ENCODE results near the gene MYO5C.

MYO5C gene, protein sequence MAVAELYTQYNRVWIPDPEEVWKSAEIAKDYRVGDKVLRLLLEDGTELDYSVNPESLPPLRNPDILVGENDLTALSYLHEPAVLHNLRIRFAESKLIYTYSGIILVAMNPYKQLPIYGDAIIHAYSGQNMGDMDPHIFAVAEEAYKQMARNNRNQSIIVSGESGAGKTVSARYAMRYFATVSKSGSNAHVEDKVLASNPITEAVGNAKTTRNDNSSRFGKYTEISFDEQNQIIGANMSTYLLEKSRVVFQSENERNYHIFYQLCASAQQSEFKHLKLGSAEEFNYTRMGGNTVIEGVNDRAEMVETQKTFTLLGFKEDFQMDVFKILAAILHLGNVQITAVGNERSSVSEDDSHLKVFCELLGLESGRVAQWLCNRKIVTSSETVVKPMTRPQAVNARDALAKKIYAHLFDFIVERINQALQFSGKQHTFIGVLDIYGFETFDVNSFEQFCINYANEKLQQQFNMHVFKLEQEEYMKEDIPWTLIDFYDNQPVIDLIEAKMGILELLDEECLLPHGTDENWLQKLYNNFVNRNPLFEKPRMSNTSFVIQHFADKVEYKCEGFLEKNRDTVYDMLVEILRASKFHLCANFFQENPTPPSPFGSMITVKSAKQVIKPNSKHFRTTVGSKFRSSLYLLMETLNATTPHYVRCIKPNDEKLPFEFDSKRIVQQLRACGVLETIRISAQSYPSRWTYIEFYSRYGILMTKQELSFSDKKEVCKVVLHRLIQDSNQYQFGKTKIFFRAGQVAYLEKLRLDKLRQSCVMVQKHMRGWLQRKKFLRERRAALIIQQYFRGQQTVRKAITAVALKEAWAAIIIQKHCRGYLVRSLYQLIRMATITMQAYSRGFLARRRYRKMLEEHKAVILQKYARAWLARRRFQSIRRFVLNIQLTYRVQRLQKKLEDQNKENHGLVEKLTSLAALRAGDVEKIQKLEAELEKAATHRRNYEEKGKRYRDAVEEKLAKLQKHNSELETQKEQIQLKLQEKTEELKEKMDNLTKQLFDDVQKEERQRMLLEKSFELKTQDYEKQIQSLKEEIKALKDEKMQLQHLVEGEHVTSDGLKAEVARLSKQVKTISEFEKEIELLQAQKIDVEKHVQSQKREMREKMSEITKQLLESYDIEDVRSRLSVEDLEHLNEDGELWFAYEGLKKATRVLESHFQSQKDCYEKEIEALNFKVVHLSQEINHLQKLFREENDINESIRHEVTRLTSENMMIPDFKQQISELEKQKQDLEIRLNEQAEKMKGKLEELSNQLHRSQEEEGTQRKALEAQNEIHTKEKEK (N-terminal part only)

DNA sequence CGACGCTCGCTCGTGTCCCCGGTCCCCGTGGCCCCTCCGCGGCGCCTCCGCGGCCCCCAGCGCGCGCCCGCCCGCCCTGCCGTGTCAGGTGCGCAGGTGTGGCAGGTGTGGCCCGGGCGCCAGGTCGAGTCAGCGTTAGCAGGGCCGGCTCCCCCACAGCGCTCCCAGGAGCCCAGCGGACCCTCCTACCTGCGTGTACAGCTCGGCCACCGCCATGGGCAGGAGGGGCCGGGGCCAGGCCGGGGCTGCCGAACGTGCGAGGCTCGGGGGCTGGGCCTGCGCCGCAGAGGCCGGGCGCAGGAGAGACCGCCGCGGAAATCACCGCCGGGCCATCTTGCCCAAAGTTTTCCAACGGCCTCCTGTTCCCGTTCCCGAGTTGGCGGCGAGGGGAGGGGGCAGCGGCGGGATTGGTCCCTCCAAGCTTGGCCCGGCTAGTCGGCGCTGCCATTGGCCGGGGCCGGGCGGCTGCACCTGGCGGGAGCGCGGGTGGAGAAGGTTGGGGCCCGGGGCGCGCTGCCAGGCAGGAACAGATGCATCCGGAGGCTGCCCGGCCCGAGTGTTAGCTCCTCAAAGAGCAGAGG, at the start of gene MYO5C:
TSS of gene MYO5C (minus strand) at position 384 of the 581 bp plus-strand sequence. CDS start at position 216, 168 bp downstream.
- no peak for DNase-seq (ENCODE audit: low read depth, low spot score)
- H3K27ac ChIP-seq, result peak within 1 kb of the TSS; percentile 57

DNA sequence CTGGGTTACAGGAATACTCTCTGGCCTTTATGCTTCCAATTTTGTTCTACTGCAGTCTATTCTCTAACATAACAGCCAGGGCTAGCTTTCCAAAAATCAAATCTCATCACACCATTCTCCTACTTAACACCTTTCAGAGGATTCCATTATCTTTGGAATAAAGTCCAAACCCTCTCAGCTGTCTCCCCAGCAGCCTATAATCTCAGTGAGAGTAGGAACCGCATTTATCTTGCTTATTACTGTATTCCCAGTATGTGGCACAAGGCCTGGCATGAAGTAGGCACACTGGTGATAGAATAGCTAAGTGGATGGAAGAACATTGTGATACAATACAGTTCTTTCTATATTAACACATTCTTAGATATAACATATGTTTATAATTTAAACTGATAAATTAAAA, 49.0 kb upstream of the MYO5C start:
- no peak for DNase-seq (ENCODE audit: low read depth, low spot score)
- no peak overlapping the region for H3K27ac ChIP-seq

DNA sequence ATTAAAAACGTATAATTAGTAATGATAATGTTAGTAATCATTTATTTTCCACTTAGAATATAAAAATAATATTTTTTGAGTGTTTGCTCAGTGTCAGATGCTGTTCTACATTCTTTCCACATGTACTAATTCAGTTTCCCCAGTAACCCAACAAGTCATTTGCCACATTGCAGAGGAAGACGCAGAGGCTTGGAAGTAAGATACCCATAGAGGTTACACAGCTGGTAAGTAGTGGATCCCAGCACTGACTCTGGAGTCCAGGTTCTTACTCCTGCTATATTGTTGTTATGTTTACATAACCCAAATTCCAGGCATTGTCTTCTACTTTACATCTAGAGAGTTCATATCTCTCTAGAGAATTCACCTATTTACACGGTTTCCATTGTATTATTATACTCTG, 48.2 kb upstream of the MYO5C start:
- no peak for DNase-seq (ENCODE audit: low read depth, low spot score)
- no peak overlapping the region for H3K27ac ChIP-seq

DNA sequence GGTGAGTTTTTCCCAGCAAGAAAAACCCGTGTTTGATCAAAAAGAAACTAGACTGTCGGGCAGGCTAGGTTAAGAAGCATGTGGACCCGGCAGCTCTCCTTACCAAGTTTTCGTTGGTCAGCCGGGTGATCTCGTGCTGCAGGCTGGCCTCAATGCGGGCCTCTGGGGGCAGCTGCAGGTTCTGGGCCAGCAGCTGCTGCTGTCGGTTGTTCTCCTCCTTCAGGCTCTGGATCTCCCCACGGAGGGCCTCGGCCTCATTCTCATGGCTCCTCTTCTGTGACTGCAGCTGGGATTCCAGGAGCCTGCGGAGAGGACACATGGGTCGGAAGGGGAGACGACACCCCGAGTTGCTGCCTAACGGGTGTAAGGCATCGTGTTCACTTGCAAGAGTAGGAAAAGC, 44.5 kb upstream of the MYO5C start:
- H3K27ac ChIP-seq, result no peak overlapping the region
- DNase-seq (ENCODE audit: low read depth, low spot score), result no peak

DNA sequence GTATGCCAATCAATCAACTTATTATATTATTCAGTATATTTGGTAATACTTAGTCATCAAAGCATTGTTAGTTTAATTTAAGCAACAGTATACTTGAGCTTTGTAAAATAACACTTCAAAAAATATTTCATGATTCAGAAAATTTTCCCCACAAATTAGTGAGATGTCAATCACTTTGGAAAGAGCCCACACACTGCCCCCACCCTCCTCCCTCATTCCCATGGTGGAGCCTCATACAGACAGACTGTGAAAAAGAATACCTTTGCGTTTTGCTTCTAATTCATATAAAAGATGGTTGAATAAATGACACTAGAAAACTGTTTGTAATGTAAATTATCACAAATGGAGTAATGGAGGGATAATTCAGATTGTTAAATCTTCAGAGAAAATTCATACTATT, 43.3 kb upstream of the MYO5C start:
- peak overlapping the region; percentile 91 for H3K27ac ChIP-seq
- no peak for DNase-seq (ENCODE audit: low read depth, low spot score)

DNA sequence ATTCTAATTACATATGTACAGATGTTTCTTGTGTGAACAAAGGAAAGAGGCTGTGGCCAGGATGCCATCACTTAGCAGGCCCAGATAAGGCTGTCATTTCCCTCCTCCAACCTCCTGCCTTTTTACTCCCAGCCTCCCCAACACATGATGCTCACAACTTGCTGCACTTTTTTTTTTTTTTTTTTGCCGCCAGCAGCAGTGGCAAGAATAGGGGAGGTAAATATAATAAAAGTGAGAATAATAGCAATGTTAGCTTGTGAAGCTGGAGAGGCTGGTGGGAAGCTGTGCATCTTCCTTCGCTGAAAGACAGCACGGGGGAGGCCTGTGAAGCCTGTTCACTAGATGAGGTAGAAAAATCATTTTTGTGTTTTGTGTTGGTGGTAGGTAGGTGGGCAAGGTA, 42.5 kb upstream of the MYO5C start:
- DNase-seq (ENCODE audit: low read depth, low spot score), result no peak
- H3K27ac ChIP-seq, result peak overlapping the region; percentile 91

DNA sequence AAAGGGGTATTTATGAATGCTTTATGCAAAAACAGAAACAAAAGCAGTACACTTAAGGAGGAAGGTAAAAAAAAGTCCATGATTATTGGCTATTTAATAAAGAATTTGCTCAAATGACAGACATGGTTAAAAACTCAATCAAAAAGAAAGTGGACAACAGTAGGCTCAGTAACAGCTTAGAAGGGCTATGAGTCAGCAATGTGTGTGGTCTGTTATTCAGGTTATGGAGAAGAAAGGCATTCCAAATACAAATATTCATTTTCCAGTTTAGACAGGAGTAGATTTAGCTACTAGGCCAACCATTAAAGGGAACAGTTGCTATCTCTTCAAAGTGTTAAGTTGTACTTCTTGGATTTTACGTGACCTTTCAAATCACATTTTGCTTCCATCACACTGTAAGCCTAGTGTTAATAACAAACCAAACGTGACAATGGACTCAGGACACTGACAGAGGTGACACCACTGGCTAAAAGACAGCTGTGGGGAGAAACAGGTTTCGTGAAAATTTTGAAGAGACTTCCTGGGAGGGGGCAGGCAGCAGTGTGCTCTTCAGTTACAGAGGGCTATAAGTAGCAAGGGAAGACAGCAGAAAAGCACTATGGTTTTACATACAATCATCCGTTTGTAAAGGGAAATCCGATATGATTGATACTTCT, 41.7 kb upstream of the MYO5C start:
- no peak for DNase-seq (ENCODE audit: low read depth, low spot score)
- H3K27ac ChIP-seq, result peak overlapping the region; percentile 91

DNA sequence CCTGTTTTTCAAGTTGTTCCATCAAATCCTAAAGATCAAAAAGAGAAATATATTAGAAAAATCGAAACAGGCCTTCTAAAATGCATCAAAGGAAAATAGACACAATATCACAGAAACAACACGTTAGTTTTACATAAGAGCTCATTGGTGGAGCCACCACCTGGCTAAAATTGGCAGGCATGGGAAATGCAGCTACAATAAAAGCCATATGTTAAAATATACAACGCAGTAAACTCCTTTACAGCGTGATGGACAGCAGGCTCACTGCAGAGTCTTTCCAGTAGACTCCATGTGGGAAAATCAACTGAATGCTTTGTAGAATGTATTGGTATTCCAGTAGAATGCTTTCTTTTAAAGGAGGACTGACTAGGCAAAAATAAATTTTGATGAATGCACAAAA, 40.9 kb upstream of the MYO5C start:
- peak overlapping the region; percentile 91 for H3K27ac ChIP-seq
- no peak for DNase-seq (ENCODE audit: low read depth, low spot score)

DNA sequence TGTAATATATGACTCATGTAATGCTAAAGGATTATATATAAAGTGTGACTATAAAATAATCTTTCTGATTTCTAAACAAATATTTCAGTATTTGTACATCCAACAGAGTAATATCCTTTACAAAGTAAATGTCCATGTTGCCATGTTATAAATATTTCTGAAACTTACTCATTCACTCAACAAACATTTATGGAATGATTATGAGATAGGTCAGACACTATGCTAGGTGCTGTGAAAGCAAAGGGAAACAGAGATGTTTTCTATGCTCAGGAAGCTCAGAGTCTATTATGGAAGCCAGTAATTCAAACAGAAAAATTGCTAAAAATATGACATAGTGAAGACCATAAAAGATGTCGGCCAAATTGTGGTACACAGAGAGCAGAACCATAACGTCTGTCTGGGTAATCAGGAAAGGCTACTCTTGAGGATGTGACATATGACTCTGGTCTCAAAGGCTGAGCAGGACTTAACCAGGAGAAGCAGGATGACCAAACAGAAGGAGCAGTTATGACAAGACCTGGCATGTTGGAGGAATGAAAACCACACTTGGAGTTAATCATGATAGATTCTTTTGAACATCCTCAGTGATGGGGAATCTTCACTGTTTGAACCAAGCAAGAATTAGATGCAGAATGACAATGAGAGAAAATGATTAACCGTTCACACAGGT, 39.0 kb upstream of the MYO5C start:
- DNase-seq (ENCODE audit: low read depth, low spot score), result peak; percentile 59
- peak overlapping the region; percentile 91 for H3K27ac ChIP-seq

DNA sequence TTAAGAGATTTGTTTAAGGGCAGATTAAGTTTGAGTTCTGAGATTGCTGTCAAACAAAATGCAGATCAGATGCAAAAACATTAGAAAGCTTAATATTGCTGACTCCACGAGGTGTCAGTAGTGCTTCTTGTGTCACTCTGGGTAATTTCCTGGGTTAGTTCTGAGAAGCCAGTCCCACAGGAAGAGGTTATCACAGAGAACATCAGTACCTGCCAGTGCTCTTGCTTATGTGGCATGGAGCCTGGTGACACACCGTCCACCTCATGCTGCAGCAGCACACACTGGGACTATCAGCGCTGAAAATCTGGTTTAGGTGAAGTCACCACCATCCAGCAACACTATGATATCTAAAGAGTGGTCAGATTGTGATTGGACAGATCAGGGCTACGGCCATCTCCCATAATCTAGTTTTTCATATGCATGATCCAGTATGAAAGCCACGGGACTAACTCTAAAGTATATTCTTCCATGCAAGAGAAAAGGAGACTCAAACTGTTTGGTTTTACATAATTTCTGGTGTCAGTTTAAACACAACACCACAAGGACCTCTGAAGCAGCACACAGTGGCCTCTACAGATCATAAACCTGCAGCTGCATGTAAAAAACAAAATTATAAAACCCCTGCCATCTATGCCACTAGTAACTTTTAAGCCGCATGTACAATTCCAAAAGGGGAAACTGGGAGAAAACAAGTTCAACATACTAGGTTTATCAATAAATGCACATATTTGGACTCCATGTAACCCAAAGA, 36.1 kb upstream of the MYO5C start:
- peak; percentile 50 for DNase-seq (ENCODE audit: low read depth, low spot score)

DNA sequence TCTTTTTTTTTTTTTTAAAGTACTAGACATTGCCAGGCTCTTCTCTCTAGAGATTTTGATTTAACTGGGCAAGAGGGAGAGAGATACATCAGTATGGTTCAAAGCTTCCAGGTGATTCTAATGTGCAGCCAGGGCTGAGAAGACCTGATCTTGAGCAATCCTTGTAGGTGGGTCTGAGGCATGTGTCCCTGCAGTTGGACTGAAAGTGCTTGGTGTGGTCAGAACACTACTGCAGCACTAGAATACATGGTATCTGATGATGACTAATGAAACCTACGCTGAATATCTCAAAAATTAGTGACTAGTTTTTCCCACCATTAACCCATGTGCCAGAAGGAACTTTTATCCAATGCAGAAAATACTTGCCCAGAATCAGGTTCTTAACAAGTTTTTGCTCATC, 34.4 kb upstream of the MYO5C start:
- DNase-seq (ENCODE audit: low read depth, low spot score), result no peak
- no peak overlapping the region for H3K27ac ChIP-seq

More for the DNA sequence above, 36.1 kb upstream of the MYO5C start:
- H3K27ac ChIP-seq, result peak overlapping the region; percentile 91

DNA sequence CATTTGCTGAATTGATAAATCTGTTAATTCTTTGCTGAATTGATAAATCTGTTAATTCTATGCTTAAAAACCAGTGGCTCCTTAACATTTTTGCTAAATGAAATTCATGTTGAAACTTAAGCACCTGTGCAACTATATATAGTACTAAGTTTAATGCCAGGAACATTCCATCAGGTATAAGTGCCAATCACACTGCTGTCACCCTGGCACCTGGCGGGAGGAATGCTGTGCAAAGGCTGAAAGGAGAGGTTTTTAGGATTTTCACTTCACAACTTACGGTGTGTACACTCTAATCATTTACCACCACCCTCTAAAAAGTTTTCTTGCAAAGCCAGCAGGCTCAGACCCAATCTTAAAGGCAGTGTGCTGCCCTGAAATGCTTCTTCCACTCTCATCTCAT, 33.5 kb upstream of the MYO5C start:
- no peak overlapping the region for H3K27ac ChIP-seq
- no peak for DNase-seq (ENCODE audit: low read depth, low spot score)

DNA sequence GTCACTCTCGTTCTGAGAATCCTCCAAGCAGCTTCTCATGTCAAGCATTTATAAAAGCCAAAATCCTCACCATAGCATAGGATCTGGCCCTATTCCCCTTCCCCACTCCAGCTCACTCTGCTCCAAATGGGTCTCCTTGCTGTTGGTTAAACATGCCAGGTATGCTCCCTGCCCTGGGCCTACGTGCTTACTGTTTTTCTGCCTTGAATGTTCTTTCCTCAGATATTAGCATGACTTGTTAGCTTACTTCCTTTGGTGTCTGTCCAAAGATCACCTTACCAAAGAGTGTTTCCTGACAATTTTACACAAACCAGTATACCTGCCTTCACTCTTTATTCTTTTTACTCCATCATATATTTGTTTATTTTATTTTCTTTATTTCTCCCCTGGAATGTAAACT, 33.1 kb upstream of the MYO5C start:
- no peak for DNase-seq (ENCODE audit: low read depth, low spot score)
- H3K27ac ChIP-seq, result no peak overlapping the region

DNA sequence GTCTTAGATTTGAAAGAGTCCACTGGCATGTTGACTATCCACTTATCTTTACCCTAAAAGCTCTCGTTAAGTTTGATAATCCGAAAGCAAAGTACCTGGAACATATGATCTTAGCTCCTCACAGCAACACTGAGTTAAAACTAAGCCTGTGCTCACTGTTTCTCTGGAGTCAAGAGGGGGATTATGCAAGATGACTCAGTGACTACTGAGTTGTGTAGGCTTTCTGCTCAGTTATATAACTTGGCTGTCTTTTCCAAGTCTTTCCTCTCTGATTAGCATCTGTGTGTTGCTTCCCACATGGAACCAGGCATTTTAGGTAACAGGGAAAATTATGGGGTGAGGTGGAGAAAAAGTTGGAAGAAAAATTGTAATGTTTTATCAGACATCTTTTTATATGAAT, 31.2 kb upstream of the MYO5C start:
- no peak overlapping the region for H3K27ac ChIP-seq
- DNase-seq (ENCODE audit: low read depth, low spot score), result no peak

DNA sequence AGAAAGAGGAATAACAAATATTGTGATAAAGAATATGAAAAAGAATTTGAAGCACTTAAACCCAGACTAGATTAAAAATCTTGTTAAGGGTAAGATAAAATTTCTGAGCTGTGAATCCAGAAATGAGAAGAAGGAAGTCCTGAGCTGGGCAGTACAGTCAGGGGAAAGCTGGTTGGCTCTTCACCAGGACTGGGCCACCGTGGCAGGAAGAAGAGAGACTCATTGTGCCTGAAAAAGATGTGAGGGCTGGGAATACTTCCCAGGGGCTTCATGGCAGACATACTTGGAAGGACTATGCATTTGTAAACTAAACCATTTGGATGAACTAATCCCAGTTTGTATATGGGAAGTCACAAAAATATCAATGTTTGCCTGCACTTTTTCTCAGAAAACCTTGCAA, 28.5 kb upstream of the MYO5C start:
- H3K27ac ChIP-seq, result no peak overlapping the region
- no peak for DNase-seq (ENCODE audit: low read depth, low spot score)

DNA sequence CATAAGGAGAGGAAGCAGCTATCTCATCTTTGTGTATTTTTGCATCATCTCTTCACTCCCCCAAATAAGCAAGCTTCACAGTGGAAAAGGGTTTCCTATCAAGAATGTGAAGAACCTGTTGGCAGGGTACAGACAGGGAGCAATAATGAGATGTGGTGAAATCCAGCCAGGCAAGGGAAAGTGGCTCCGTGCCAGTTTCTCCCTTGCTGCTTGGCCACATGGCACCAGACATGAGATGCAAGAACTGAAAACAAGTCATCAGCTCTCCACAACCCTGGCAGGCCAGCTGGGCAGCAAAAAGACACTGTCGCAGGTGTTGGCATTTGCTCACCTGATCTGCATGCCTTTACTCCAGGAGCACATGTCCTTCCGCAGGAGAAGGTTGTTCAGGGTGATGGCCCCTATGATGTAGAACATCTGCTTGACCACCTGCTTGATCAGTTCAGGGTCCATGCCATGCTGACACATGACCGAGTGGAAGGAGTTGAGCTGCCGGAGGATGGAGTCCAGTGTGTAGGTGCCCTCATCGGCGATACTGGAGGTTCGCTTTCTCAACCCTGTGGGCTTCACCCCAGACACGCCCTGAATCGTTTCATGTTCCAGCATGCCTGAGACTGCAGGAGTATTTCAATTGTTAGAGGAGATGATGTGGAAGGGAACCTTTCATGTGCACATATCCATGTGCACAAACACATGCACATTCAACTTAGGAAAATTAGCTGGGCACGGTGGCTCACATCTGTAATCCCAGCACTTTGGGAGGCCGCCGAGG, 23.3 kb upstream of the MYO5C start:
- no peak for DNase-seq (ENCODE audit: low read depth, low spot score)
- no peak overlapping the region for H3K27ac ChIP-seq

DNA sequence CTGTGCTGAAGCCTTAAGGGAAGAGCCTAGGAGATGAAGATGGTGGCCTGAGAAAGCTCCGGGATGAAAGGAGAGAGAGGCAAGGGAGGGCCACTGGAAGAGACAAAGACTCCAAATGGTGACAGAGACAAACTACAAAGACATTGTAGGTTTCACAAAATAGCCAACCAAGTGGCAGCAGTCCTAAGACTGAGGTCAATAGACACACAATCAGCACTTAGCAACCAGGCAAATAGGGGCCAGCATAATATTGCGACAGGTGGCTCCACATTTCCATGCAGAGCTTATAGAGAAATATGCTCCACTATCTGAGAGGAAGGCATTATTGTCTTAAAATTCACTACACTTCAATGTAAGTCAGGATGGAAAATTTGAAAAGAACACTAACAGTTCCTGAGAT, 22.1 kb upstream of the MYO5C start:
- no peak for DNase-seq (ENCODE audit: low read depth, low spot score)
- no peak overlapping the region for H3K27ac ChIP-seq

DNA sequence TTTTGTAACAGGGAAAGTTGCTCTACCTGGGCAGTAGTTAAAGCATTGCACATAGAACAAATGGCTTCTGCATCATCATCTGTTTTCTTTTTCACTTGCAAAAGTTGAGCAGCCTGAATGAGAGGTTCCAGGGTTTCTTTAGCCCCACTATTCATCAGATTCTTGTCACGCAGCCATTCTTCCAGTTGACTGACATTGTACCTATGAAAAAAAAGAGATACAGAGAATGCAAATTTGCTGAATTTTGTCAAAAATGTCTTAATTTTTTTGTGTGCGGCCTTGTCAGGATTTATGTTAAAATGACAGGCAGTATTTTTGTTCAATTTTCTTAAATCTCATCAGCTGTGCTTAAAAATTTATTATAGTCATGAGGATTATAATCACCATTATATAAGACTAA, 21.4 kb upstream of the MYO5C start:
- DNase-seq (ENCODE audit: low read depth, low spot score), result no peak
- no peak overlapping the region for H3K27ac ChIP-seq
